Liver (tissue), 9 donors: ENCODE data around the gene F12. TPM values are rescaled to one million over a fixed set of nuclear protein-coding genes. Genes with fewer than 3 reads are reported as not detected.

Experiments
- DNase-seq: peaks from one replicate; pipeline ENCODE4 v3.0.0-alpha.2; 2017; ENCODE audit warnings: low spot score
- H3K27ac ChIP-seq, 2 donors: one replicate each; pipeline ENCODE4 v1.7.0; 2013; ENCODE audit warnings: inconsistent platforms in 2 of 2, low read length in 2 of 2, control low read depth in 1 of 2, low read depth in 1 of 2, mild to moderate bottlenecking in 1 of 2
- H3K27me3 ChIP-seq, 4 donors: one replicate each; pipeline versions ENCODE4 v1.6.1 to v1.7.0; 2013; ENCODE audit warnings: low read length in 3 of 4, inconsistent platforms in 1 of 4, mild to moderate bottlenecking in 1 of 4, moderate library complexity in 1 of 4; ENCODE audit not compliant: control insufficient read depth in 4 of 4, insufficient read depth in 4 of 4
- H3K36me3 ChIP-seq, 4 donors: one replicate each; pipeline versions ENCODE4 v1.6.1 to v1.7.0; 2013; ENCODE audit warnings: low read length in 3 of 4, mild to moderate bottlenecking in 3 of 4, low read depth in 1 of 4, moderate library complexity in 1 of 4; ENCODE audit not compliant: control insufficient read depth in 4 of 4, insufficient read depth in 3 of 4
- H3K4me1 ChIP-seq, 4 donors: one replicate each; pipeline versions ENCODE4 v1.6.1 to v1.7.0; 2013; ENCODE audit warnings: low read length in 3 of 4, mild to moderate bottlenecking in 3 of 4, moderate library complexity in 1 of 4; ENCODE audit not compliant: control insufficient read depth in 4 of 4, insufficient read depth in 4 of 4
- H3K4me3 ChIP-seq, 3 donors: one replicate each; pipeline versions ENCODE4 v1.6.1 to v1.7.0; 2013; ENCODE audit warnings: low read length in 3 of 3, control low read depth in 1 of 3, low read depth in 1 of 3, mild to moderate bottlenecking in 1 of 3
- H3K9ac ChIP-seq, 2 donors: one replicate each; pipeline ENCODE4 v1.7.0; 2013; ENCODE audit warnings: low read length in 2 of 2, mild to moderate bottlenecking in 2 of 2, moderate library complexity in 2 of 2, control low read depth in 1 of 2, low read depth in 1 of 2
- H3K9me3 ChIP-seq, 4 donors: one replicate each; pipeline versions ENCODE4 v1.6.1 to v1.7.0; 2013; ENCODE audit warnings: low read length in 3 of 4; ENCODE audit not compliant: control insufficient read depth in 4 of 4
- EGR1 ChIP-seq, 2 donors: IDR thresholded peaks; 2 replicates each; pipeline ENCODE4 v1.6.1; 2016 to 2018; ENCODE audit warnings: antibody characterized with exemption in 2 of 2, low read depth in 2 of 2
- FOXA1 ChIP-seq: IDR thresholded peaks from 2 replicates; pipeline ENCODE4 v1.6.1; 2016; ENCODE audit warnings: antibody characterized with exemption
- FOXA2 ChIP-seq: IDR thresholded peaks from 2 replicates; pipeline ENCODE4 v1.6.1; 2016; ENCODE audit warnings: antibody characterized with exemption
- GABPA ChIP-seq, 2 donors: IDR thresholded peaks in 1 of 2; conservative IDR thresholded peaks in 1 of 2; 2 replicates each; pipeline ENCODE4 v1.6.1; 2016; ENCODE audit warnings: antibody characterized with exemption in 2 of 2, mild to moderate bottlenecking in 1 of 2, moderate library complexity in 1 of 2
- HNF4A ChIP-seq, 2 donors: conservative IDR thresholded peaks; 2 replicates each; pipeline ENCODE4 v1.6.1; 2016; ENCODE audit warnings: antibody characterized with exemption in 2 of 2, mild to moderate bottlenecking in 2 of 2
- HNF4G ChIP-seq: IDR thresholded peaks from 2 replicates; pipeline ENCODE4 v1.6.1; 2016; ENCODE audit warnings: antibody characterized with exemption
- JUND ChIP-seq, 2 donors: IDR thresholded peaks; 2 replicates each; pipeline ENCODE4 v1.6.1; 2016; ENCODE audit warnings: antibody characterized with exemption in 2 of 2
- NR2F2 ChIP-seq: IDR thresholded peaks from 2 replicates; pipeline ENCODE4 v1.6.1; 2016; ENCODE audit warnings: antibody characterized with exemption
- RAD21 ChIP-seq, 2 donors: IDR thresholded peaks; 2 replicates each; pipeline ENCODE4 v1.6.1; 2016; ENCODE audit warnings: antibody characterized with exemption in 2 of 2, mild to moderate bottlenecking in 2 of 2
- RXRA ChIP-seq, 2 donors: IDR thresholded peaks; 2 replicates each; pipeline ENCODE4 v1.6.1; 2017 to 2018; ENCODE audit warnings: antibody characterized with exemption in 2 of 2, mild to moderate bottlenecking in 1 of 2
- SP1 ChIP-seq: IDR thresholded peaks from 2 replicates; pipeline ENCODE4 v1.6.1; 2018; ENCODE audit warnings: antibody characterized with exemption, mild to moderate bottlenecking
- YY1 ChIP-seq: IDR thresholded peaks from 2 replicates; pipeline ENCODE4 v1.6.1; 2016; ENCODE audit warnings: antibody characterized with exemption, mild to moderate bottlenecking
- WGBS: extraction: QIAGEN DNeasy Blood & Tissue Kit; methylation state at CpG from one replicate; pipeline ENCODE4 v1.1.7; 2013; 5-methylcytosine and 5-hydroxymethylcytosine counted together
- polyA plus RNA-seq, 2 donors: library from polyadenylated mRNA; stranded (reverse) in 1 of 2; unstranded in 1 of 2; fragments of 200-250 nt in 1 of 2; fragments of >200 nt in 1 of 2; fragmentation: Nextera tagmentation in 1 of 2; extraction: Ambion mirVana in 1 of 2; gene quantifications; one replicate each; pipeline versions ENCODE4 v1.2.1 to v1.2.3, GENCODE V29; 2013 to 2015
- total RNA-seq, 2 donors: library from RNA; depleted of rRNA; stranded (reverse); fragments of >200 nt; gene quantifications; one replicate each; pipeline ENCODE4 v1.2.3, GENCODE V29; 2014
- TF ChIP-seq, protein P1 (sequence below): IDR thresholded peaks from 2 replicates; pipeline ENCODE4 v1.6.1; 2016; ENCODE audit warnings: antibody characterized with exemption, mild to moderate bottlenecking
- TF ChIP-seq, protein P2 (sequence below): IDR thresholded peaks from 2 replicates; pipeline ENCODE4 v1.6.1; 2016; ENCODE audit warnings: antibody characterized with exemption
- TF ChIP-seq, protein P3 (sequence below): IDR thresholded peaks from 2 replicates; pipeline ENCODE4 v1.6.1; 2016; ENCODE audit warnings: antibody characterized with exemption
- TF ChIP-seq, protein P4 (sequence below): IDR thresholded peaks from 2 replicates; pipeline ENCODE4 v1.6.1; 2016; ENCODE audit warnings: antibody characterized with exemption
- donor health status: healthy.
- donor health status: healthy.
- donor health status: healthy.
- donor health status: healthy.
- donor health status: healthy.

F12 gene
- total and polyA plus RNA-seq, 4 donors, result 27.7 to 328 (median 275) TPM

DNA sequence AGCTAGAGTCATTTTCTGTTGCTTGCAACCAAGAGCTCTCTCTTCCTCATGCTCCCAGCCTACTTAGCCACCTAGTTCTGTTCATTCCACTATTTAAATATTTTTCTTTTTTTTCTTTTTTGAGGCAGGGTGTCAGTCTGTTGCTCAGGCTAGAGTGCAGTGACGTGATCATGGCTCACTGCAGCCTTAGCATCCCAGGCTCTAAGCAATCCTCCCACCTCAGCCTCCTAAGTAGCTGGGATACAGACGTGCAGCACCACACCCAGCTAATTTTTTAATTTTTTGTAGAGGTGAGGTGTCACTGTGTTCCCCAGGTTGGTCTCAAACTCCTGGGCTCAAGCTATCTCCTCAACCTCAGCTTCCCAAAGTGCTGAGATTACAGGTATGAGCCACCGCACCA is 5.1 kb upstream of the F12 start:
- Histone ChIP-seq H3K27me3 (no peaks in the 10 kb centered on the region), H3K9me3 (no peaks in the 10 kb centered on the region), H3K27ac (no peak overlapping the region), H3K4me3 (no peak overlapping the region), H3K4me1 (peaks cover 0 to 19% (median 13%) of the 10 kb centered on the region in 4 donors), H3K36me3 (no peaks in the 10 kb centered on the region), H3K9ac (no peak overlapping the region)
- no peak for DNase-seq
- TF ChIP-seq FOXA2 (no peak), HNF4G (no peak), NR2F2 (no peak), RXRA (IDR thresholded peaks at IDR 0.05) (no peak), YY1 (no peak), JUND (IDR thresholded peaks at IDR 0.05) (no peak), EGR1 (IDR thresholded peaks at IDR 0.05; ENCODE audit: low read depth in 2 of 2) (no peak)
- TF ChIP-seq, protein P1, sequence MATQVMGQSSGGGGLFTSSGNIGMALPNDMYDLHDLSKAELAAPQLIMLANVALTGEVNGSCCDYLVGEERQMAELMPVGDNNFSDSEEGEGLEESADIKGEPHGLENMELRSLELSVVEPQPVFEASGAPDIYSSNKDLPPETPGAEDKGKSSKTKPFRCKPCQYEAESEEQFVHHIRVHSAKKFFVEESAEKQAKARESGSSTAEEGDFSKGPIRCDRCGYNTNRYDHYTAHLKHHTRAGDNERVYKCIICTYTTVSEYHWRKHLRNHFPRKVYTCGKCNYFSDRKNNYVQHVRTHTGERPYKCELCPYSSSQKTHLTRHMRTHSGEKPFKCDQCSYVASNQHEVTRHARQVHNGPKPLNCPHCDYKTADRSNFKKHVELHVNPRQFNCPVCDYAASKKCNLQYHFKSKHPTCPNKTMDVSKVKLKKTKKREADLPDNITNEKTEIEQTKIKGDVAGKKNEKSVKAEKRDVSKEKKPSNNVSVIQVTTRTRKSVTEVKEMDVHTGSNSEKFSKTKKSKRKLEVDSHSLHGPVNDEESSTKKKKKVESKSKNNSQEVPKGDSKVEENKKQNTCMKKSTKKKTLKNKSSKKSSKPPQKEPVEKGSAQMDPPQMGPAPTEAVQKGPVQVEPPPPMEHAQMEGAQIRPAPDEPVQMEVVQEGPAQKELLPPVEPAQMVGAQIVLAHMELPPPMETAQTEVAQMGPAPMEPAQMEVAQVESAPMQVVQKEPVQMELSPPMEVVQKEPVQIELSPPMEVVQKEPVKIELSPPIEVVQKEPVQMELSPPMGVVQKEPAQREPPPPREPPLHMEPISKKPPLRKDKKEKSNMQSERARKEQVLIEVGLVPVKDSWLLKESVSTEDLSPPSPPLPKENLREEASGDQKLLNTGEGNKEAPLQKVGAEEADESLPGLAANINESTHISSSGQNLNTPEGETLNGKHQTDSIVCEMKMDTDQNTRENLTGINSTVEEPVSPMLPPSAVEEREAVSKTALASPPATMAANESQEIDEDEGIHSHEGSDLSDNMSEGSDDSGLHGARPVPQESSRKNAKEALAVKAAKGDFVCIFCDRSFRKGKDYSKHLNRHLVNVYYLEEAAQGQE, result no peak
- 92% methylated on average over 3 of the region's 3 CpGs for WGBS

DNA sequence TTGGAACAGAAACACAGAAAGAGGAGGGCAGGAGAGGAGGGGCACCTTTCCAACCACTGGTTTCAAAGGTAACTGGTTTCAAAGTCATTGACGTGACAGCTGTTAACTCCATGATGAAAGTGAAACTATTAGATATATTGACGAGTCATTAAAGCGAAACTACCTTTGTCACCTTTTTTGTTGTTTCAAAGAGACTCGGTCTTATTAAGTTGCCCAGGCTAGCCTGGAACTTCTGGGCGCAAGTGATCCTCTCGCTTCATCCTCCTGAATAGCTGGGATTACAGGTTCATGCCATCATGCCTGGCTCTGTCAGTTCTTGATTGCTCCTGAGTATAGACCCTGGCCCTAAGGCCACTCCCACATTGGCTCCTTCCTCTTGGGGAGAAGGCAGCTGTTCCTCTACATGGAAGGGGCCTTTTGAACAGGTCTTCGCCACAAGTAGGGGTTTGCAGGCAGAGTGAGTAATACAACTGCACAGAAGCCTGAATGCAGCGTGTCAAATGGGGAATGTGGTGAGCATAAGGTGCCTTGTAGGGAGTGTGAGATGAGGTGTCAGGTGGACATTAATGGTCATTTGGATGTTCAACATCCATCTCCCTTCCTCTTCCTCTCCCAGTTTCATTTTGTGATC is 3.4 kb upstream of the F12 start:
- WGBS, result 54% methylated on average over 8 of the region's 8 CpGs

DNA sequence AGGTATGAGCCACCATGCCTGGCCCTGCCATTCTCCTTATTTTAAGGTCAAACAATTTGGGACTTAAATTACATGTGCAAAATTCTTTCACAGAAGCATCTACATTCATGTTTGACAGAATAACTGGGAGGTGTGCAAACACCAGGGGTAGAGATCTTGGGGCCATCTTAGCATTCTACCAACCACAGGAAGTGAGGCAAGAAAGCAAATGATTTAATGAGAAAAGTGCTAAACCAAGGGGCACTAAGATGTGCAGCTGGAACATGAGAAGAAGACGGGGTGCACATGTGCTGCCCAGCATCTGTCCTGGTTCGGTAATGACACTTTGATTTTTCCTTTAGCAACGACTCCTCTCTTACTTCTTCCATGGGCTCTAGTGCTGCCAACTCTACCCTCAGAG is 1.2 kb upstream of the F12 start:
- peaks cover 0 to 5% (median 0%) of the 10 kb centered on the region in 4 donors for H3K36me3 ChIP-seq
- no peak overlapping the region for H3K9ac ChIP-seq
- no peak for DNase-seq
- no peaks in the 10 kb centered on the region for H3K27me3 ChIP-seq
- no peak overlapping the region for H3K27ac ChIP-seq
- peaks cover 0 to 41% (median 25%) of the 10 kb centered on the region in 4 donors for H3K4me1 ChIP-seq
- TF ChIP-seq, protein P2, sequence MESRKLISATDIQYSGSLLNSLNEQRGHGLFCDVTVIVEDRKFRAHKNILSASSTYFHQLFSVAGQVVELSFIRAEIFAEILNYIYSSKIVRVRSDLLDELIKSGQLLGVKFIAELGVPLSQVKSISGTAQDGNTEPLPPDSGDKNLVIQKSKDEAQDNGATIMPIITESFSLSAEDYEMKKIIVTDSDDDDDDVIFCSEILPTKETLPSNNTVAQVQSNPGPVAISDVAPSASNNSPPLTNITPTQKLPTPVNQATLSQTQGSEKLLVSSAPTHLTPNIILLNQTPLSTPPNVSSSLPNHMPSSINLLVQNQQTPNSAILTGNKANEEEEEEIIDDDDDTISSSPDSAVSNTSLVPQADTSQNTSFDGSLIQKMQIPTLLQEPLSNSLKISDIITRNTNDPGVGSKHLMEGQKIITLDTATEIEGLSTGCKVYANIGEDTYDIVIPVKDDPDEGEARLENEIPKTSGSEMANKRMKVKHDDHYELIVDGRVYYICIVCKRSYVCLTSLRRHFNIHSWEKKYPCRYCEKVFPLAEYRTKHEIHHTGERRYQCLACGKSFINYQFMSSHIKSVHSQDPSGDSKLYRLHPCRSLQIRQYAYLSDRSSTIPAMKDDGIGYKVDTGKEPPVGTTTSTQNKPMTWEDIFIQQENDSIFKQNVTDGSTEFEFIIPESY, result no peak
- TF ChIP-seq RXRA (IDR thresholded peaks at IDR 0.05) (no peak), SP1 (no peak), FOXA1 (no peak), RAD21 (IDR thresholded peaks at IDR 0.05) (no peak)
- TF ChIP-seq, protein P3, sequence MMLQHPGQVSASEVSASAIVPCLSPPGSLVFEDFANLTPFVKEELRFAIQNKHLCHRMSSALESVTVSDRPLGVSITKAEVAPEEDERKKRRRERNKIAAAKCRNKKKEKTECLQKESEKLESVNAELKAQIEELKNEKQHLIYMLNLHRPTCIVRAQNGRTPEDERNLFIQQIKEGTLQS, result no peak
- WGBS, result 89% methylated on average over 3 of the region's 3 CpGs
- H3K9me3 ChIP-seq, result no peaks in the 10 kb centered on the region
- no peak overlapping the region for H3K4me3 ChIP-seq

More for the DNA sequence above, 3.4 kb upstream of the F12 start:
- H3K4me1 ChIP-seq, result peaks cover 0 to 28% (median 21%) of the 10 kb centered on the region in 4 donors
- H3K4me3 ChIP-seq, result peak overlapping the region; percentile 16 to 40 (median 26)
- peak overlapping the region; percentile 86 to 89 for H3K27ac ChIP-seq
- no peaks in the 10 kb centered on the region for H3K36me3 ChIP-seq
- DNase-seq, result no peak
- TF ChIP-seq HNF4A (conservative IDR thresholded peaks at IDR 0.05) (peak; percentile 66 to 69), RAD21 (IDR thresholded peaks at IDR 0.05) (no peak), RXRA (IDR thresholded peaks at IDR 0.05) (peak; percentile 89 to 94), FOXA2 (no peak), SP1 (peak; percentile 50), GABPA (IDR thresholded peaks at IDR 0.05 in 1 of 2, conservative IDR thresholded peaks at IDR 0.05 in 1 of 2) (no peak), JUND (IDR thresholded peaks at IDR 0.05) (no peak), EGR1 (IDR thresholded peaks at IDR 0.05; ENCODE audit: low read depth in 2 of 2) (no peak)
- TF ChIP-seq, protein P4, sequence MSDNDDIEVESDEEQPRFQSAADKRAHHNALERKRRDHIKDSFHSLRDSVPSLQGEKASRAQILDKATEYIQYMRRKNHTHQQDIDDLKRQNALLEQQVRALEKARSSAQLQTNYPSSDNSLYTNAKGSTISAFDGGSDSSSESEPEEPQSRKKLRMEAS, result peak; percentile 41
- no peaks in the 10 kb centered on the region for H3K9me3 ChIP-seq
- peak overlapping the region; percentile 28 to 48 for H3K9ac ChIP-seq
- no peaks in the 10 kb centered on the region for H3K27me3 ChIP-seq
